DMS79 treated with DMSO at 0.1 percent for 48 hours (cell line): ENCODE data around the gene IL10RB.

Experiments used
- DNase-seq: peaks from one replicate; lab custom pipeline; 2025; lab: John Stamatoyannopoulos, UW

The IL10RB gene

GRCh38 chr21:33267250-33267649 is 1.1 kb downstream of the IL10RB start:
- DNase-seq = no peak

GRCh38 chr21:33268393-33268736 is 2.2 kb downstream of the IL10RB start:
- no peak for DNase-seq

- DNase-seq = peak; percentile 80
Measured at GRCh38 chr21:33268737-33269441, 2.7 kb downstream of the IL10RB start.

GRCh38 chr21:33270986-33271385 is 4.8 kb downstream of the IL10RB start:
- DNase-seq = no peak

- no peak for DNase-seq
Measured at GRCh38 chr21:33273044-33273443, 6.9 kb downstream of the IL10RB start.

GRCh38 chr21:33278721-33279120 is 12.6 kb downstream of the IL10RB start:
- no peak for DNase-seq

- DNase-seq = no peak
Measured at GRCh38 chr21:33279330-33279820, 13.2 kb downstream of the IL10RB start.

GRCh38 chr21:33281096-33281652 is 15.0 kb downstream of the IL10RB start:
- DNase-seq = no peak

GRCh38 chr21:33283203-33283602 is 17.0 kb downstream of the IL10RB start:
- no peak for DNase-seq

GRCh38 chr21:33286076-33286475 is 19.9 kb downstream of the IL10RB start:
- DNase-seq = peak; percentile 10

GRCh38 chr21:33286600-33287456 is 20.7 kb downstream of the IL10RB start:
- DNase-seq = peak; percentile 55

GRCh38 chr21:33289199-33289819 is 23.1 kb downstream of the IL10RB start:
- DNase-seq = no peak

- no peak for DNase-seq
Measured at GRCh38 chr21:33290441-33290840, 24.3 kb downstream of the IL10RB start.

- no peak for DNase-seq
Measured at GRCh38 chr21:33291686-33292085, 25.5 kb downstream of the IL10RB start.

GRCh38 chr21:33292724-33293123 is 26.6 kb downstream of the IL10RB start:
- DNase-seq = no peak

- no peak for DNase-seq
Measured at GRCh38 chr21:33293136-33293535, 27.0 kb downstream of the IL10RB start.

- no peak for DNase-seq
Measured at GRCh38 chr21:33293811-33294216, 27.6 kb downstream of the IL10RB start.

GRCh38 chr21:33296156-33296555 is 30.0 kb downstream of the IL10RB start:
- no peak for DNase-seq

GRCh38 chr21:33299181-33299752 is 33.1 kb downstream of the IL10RB start:
- DNase-seq = no peak

- DNase-seq = no peak
Measured at GRCh38 chr21:33300701-33301631, 34.8 kb downstream of the IL10RB start.

GRCh38 chr21:33301632-33302002 is 35.5 kb downstream of the IL10RB start:
- DNase-seq = no peak
